ENCODE results near the gene SEC14L6. TPM values are rescaled to one million over a fixed set of nuclear protein-coding genes. Genes with fewer than 3 reads are reported as not detected.

Gene SEC14L6
- total RNA-seq, 1 donor from 2014 or later = 0.16 TPM

- H3K4me1 Mint-ChIP-seq (ENCODE audit: low read depth, unreplicated experiment) = no peaks in the 10 kb centered on the region
These were observed 11.4 kb downstream of the SEC14L6 start for GRCh38 chr22:30535182-30535581.

GRCh38 chr22:30531651-30532608 lies 14.6 kb downstream of the SEC14L6 start:
- Mint-ChIP-seq H3K4me3 (ENCODE audit: unreplicated experiment) (no peak overlapping the region), H3K36me3 (ENCODE audit: low read depth, unreplicated experiment) (no peaks in the 10 kb centered on the region), H3K9me3 (ENCODE audit: unreplicated experiment) (peaks cover 6% of the 10 kb centered on the region), H3K27me3 (ENCODE audit: low read depth, unreplicated experiment) (peaks cover 9% of the 10 kb centered on the region), H3K27ac (ENCODE audit: unreplicated experiment) (no peak overlapping the region), H3K4me1 (ENCODE audit: low read depth, unreplicated experiment) (no peaks in the 10 kb centered on the region)
- H3K36me3 ChIP-seq (ENCODE audit: insufficient read depth, low read length) = no peaks in the 10 kb centered on the region
- H3K4me2 ChIP-seq (ENCODE audit: low read length) = no peak overlapping the region
- TF ChIP-seq CTCF (IDR thresholded peaks at IDR 0.05; ENCODE audit: insufficient read depth, low read depth, low read length) (no peak), EZH2 (IDR thresholded peaks at IDR 0.05; ENCODE audit: insufficient read depth, low read length) (no peak)
- no peaks in the 10 kb centered on the region for H3K27me3 ChIP-seq (ENCODE audit: insufficient read depth, low read length)
- no peaks in the 10 kb centered on the region for H3K9me3 ChIP-seq (ENCODE audit: insufficient read depth, low read depth, low read length)
- H3K27ac ChIP-seq (ENCODE audit: low read depth, low read length) = no peak overlapping the region
- no peak overlapping the region for H2AFZ ChIP-seq (ENCODE audit: low read depth, low read length)
- no peaks in the 10 kb centered on the region for H3K79me2 ChIP-seq (ENCODE audit: insufficient read depth, low read length)
- DNase-seq (ENCODE audit: low read depth) (no peak), FAIRE-seq (no peak)
- no peaks in the 10 kb centered on the region for H4K20me1 ChIP-seq (ENCODE audit: insufficient read depth, low read length)
- H3K4me3 ChIP-seq (ENCODE audit: insufficient read depth, low read depth, low read length) = no peak overlapping the region
- H3K9ac ChIP-seq (ENCODE audit: low read length) = no peak overlapping the region
- no peaks in the 10 kb centered on the region for H3K4me1 ChIP-seq (ENCODE audit: insufficient read depth, low read length)

More at GRCh38 chr22:30535182-30535581, 11.4 kb downstream of the SEC14L6 start:
- peaks cover 9% of the 10 kb centered on the region for H3K27me3 Mint-ChIP-seq (ENCODE audit: low read depth, unreplicated experiment)
- Histone ChIP-seq H3K4me1 (ENCODE audit: insufficient read depth, low read length) (no peaks in the 10 kb centered on the region), H3K9me3 (ENCODE audit: insufficient read depth, low read depth, low read length) (no peaks in the 10 kb centered on the region), H3K36me3 (ENCODE audit: insufficient read depth, low read length) (no peaks in the 10 kb centered on the region), H2AFZ (ENCODE audit: low read depth, low read length) (no peak overlapping the region), H3K4me2 (ENCODE audit: low read length) (no peak overlapping the region), H3K27ac (ENCODE audit: low read depth, low read length) (no peak overlapping the region), H4K20me1 (ENCODE audit: insufficient read depth, low read length) (no peaks in the 10 kb centered on the region), H3K9ac (ENCODE audit: low read length) (no peak overlapping the region), H3K79me2 (ENCODE audit: insufficient read depth, low read length) (no peaks in the 10 kb centered on the region), H3K4me3 (ENCODE audit: insufficient read depth, low read depth, low read length) (no peak overlapping the region), H3K27me3 (ENCODE audit: insufficient read depth, low read length) (peaks cover 2% of the 10 kb centered on the region)
- H3K9me3 Mint-ChIP-seq (ENCODE audit: unreplicated experiment) = peaks cover 6% of the 10 kb centered on the region
- no peak overlapping the region for H3K4me3 Mint-ChIP-seq (ENCODE audit: unreplicated experiment)
- FAIRE-seq (no peak), DNase-seq (ENCODE audit: low read depth) (no peak)
- no peaks in the 10 kb centered on the region for H3K36me3 Mint-ChIP-seq (ENCODE audit: low read depth, unreplicated experiment)
- TF ChIP-seq EZH2 (IDR thresholded peaks at IDR 0.05; ENCODE audit: insufficient read depth, low read length) (no peak), CTCF (IDR thresholded peaks at IDR 0.05; ENCODE audit: insufficient read depth, low read depth, low read length) (no peak)
- no peak overlapping the region for H3K27ac Mint-ChIP-seq (ENCODE audit: unreplicated experiment)

GRCh38 chr22:30526656-30527055 lies 19.9 kb downstream of the SEC14L6 start:
- H2AFZ ChIP-seq (ENCODE audit: low read depth, low read length) = no peak overlapping the region
- H3K27me3 ChIP-seq (ENCODE audit: insufficient read depth, low read length) = peaks cover 8% of the 10 kb centered on the region
- TF ChIP-seq CTCF (IDR thresholded peaks at IDR 0.05; ENCODE audit: insufficient read depth, low read depth, low read length) = no peak
- TF ChIP-seq EZH2 (IDR thresholded peaks at IDR 0.05; ENCODE audit: insufficient read depth, low read length) = no peak
- no peaks in the 10 kb centered on the region for H3K4me1 ChIP-seq (ENCODE audit: insufficient read depth, low read length)
- Mint-ChIP-seq H3K36me3 (ENCODE audit: low read depth, unreplicated experiment) (no peaks in the 10 kb centered on the region), H3K27ac (ENCODE audit: unreplicated experiment) (no peak overlapping the region), H3K9me3 (ENCODE audit: unreplicated experiment) (no peaks in the 10 kb centered on the region), H3K4me3 (ENCODE audit: unreplicated experiment) (no peak overlapping the region), H3K4me1 (ENCODE audit: low read depth, unreplicated experiment) (no peaks in the 10 kb centered on the region), H3K27me3 (ENCODE audit: low read depth, unreplicated experiment) (peaks cover 22% of the 10 kb centered on the region)
- no peaks in the 10 kb centered on the region for H4K20me1 ChIP-seq (ENCODE audit: insufficient read depth, low read length)
- no peak for DNase-seq (ENCODE audit: low read depth)
- no peaks in the 10 kb centered on the region for H3K79me2 ChIP-seq (ENCODE audit: insufficient read depth, low read length)
- no peak overlapping the region for H3K4me2 ChIP-seq (ENCODE audit: low read length)
- H3K9ac ChIP-seq (ENCODE audit: low read length) = no peak overlapping the region
- H3K27ac ChIP-seq (ENCODE audit: low read depth, low read length) = no peak overlapping the region
- no peak for FAIRE-seq
- H3K9me3 ChIP-seq (ENCODE audit: insufficient read depth, low read depth, low read length) = no peaks in the 10 kb centered on the region
- no peak overlapping the region for H3K4me3 ChIP-seq (ENCODE audit: insufficient read depth, low read depth, low read length)
- no peaks in the 10 kb centered on the region for H3K36me3 ChIP-seq (ENCODE audit: insufficient read depth, low read length)
